ENCODE results near the gene SYT15B.
"Not testable (repeated sequence)": the region's sequence is repeated elsewhere in the genome, so short reads cannot be mapped to it uniquely, and the experiment has no call there.

Gene SYT15B

DNA sequence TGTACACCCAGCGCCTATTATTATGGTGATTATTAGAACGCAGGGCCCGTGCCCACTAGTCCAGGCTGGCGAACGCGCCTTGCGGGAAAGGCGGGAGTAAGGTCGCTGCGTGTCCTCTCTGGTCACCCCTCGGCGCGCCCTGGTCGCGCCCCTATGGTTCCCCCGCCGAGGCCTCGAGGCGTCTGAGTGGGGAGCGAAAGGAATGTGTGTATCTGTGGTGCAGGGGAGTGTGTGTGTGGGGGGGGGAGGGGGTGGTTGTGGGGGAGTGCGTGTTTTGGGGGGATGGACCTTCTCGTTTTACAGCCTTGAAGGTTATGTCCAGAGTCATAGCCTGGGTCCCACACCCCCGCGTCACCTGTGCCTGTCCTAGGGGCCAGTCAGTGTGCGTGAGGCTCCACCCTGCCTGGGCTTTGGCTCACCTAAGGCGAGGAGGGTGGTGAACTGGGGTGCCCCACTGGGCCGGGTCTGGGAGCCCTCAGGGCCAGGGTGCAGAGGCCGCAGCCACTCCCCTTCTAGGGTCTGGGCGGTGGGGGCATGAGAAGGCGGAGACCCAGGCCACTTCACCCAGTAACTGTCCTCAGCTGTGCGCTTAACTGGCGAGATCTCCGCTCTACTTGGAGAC is at the start of gene SYT15B:
TSS of gene SYT15B (minus strand) at position 39 of the 622 bp plus-strand sequence. CDS start 952 bp downstream, outside the sequence.
- not testable (repeated sequence) for H3K9ac ChIP-seq (ENCODE audit: low read depth, low read length); H3K4me3 ChIP-seq (ENCODE audit: low read depth, low read length); H3K27me3 ChIP-seq (ENCODE audit: control insufficient read depth, insufficient read depth, low read length); H3K36me3 ChIP-seq (ENCODE audit: control insufficient read depth, insufficient read depth, low read length); H3K9me3 ChIP-seq (ENCODE audit: control insufficient read depth, insufficient read depth, low read length); H3K4me1 ChIP-seq (ENCODE audit: control insufficient read depth, insufficient read depth, low read length)

DNA sequence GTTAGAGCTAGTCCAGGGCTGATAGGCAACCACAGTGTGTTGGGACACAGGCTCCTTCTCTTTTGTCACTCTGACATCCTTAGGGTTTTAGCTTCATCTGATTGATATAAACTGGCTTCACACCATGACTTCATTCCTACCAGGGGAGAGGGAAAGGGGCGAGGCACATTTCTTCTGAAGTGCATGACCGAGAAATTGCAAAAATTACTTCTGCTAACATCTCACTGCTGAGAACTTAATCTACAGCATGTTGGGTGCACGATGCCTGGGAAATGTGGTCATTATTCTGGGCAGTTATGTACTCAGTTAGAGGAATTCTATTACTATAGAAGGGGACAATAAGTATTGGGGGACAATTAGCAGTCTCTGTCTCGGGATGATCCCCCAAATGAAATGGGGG is 16.2 kb upstream of the SYT15B start:
- not testable (repeated sequence) for H3K9ac ChIP-seq (ENCODE audit: low read depth, low read length); H3K4me1 ChIP-seq (ENCODE audit: control insufficient read depth, insufficient read depth, low read length); H3K36me3 ChIP-seq (ENCODE audit: control insufficient read depth, insufficient read depth, low read length); H3K27me3 ChIP-seq (ENCODE audit: control insufficient read depth, insufficient read depth, low read length); H3K9me3 ChIP-seq (ENCODE audit: control insufficient read depth, insufficient read depth, low read length); H3K4me3 ChIP-seq (ENCODE audit: low read depth, low read length)

DNA sequence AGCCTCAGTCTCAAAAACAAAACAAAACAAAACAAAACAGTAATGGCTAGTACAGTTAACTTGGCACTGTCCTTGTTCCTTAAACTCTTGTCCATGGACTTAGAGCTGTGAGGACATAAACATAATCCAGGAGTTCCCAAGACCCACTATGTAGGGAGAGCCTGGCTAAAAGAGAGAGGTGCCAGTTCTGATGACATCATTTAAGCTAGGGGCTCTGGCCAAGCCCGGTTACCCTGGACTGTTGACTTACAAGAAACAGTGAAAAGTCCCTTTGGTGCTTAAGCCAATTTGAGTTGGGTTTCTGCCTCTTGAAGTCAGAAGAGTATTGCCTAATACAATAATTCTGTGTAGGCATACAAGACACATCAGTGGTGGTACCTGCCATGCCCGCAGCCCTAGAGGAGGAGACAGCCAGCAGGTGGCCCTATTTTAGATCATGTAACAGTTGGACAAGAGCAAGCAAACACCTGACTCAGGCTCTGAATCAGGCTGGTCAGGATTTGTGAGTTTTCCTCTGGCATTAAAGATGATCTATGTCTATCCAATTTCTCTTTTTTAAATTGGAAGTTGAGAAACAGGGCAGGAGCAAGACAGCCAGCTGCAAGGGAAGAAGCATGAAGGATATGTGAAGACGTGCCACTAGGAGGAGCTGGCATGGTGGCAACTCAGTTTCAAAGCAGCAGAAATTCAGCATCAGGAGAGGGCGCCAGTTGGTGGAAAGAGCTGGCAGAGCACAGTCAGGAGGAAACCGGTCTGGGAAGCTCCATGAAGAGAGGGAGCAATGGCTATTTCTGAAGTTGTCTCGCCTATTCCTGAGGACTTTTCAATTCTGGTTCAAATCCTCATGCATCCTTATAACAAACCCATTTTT is 12.2 kb upstream of the SYT15B start:
- H3K9ac ChIP-seq (ENCODE audit: low read depth, low read length); H3K4me3 ChIP-seq (ENCODE audit: low read depth, low read length); H3K4me1 ChIP-seq (ENCODE audit: control insufficient read depth, insufficient read depth, low read length); H3K9me3 ChIP-seq (ENCODE audit: control insufficient read depth, insufficient read depth, low read length); H3K27me3 ChIP-seq (ENCODE audit: control insufficient read depth, insufficient read depth, low read length); H3K36me3 ChIP-seq (ENCODE audit: control insufficient read depth, insufficient read depth, low read length): not testable (repeated sequence)

DNA sequence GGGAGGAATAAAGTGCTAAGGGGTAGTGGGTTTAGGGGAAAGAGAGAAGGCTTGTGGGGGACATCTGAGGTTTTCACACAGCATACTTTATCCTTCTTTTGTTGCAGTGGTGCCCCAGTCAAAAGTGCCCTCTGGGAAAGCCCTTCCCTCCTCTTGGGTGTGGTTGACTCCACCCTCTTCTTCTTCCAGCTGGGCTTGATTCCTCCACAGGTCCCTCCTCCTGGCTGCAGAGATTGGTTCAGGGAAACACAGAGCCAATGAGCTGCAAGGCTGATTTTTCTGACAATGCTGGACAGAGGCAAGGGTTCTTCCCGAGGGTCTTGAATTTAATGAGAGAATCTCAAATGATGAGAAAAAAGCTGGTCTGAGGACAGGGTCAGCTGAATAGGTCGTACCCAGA is 7.4 kb upstream of the SYT15B start:
- not testable (repeated sequence) for H3K4me1 ChIP-seq (ENCODE audit: control insufficient read depth, insufficient read depth, low read length); H3K36me3 ChIP-seq (ENCODE audit: control insufficient read depth, insufficient read depth, low read length); H3K9me3 ChIP-seq (ENCODE audit: control insufficient read depth, insufficient read depth, low read length); H3K9ac ChIP-seq (ENCODE audit: low read depth, low read length); H3K4me3 ChIP-seq (ENCODE audit: low read depth, low read length); H3K27me3 ChIP-seq (ENCODE audit: control insufficient read depth, insufficient read depth, low read length)

DNA sequence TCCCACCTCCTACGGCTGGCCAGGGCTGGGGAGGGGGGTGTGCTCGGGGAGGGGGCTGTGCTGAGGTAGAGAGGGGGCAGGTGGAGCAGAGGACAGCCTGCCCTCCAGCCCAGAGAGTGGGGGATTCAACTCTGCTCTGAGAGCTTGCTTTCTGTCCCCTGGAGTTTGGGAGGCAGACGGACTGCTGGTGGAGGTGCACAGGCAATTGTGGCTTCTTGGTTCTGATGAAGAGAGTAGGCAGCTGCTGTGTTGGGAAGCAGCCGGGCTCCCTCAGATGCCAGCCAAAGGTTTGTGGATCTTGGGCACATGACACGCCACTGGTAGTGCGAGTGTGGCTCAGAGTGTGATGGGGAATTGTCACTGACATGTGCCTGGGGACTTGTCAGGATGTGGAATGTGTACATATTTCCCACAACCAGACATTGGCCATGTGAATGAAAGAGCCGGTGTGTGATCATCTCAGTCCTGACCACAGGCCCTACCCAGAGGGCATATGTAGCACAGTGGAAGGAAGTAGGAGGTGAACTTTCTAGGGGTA is 5.3 kb upstream of the SYT15B start:
- not testable (repeated sequence) for H3K4me1 ChIP-seq (ENCODE audit: control insufficient read depth, insufficient read depth, low read length); H3K27me3 ChIP-seq (ENCODE audit: control insufficient read depth, insufficient read depth, low read length); H3K9me3 ChIP-seq (ENCODE audit: control insufficient read depth, insufficient read depth, low read length); H3K36me3 ChIP-seq (ENCODE audit: control insufficient read depth, insufficient read depth, low read length); H3K9ac ChIP-seq (ENCODE audit: low read depth, low read length); H3K4me3 ChIP-seq (ENCODE audit: low read depth, low read length)

DNA sequence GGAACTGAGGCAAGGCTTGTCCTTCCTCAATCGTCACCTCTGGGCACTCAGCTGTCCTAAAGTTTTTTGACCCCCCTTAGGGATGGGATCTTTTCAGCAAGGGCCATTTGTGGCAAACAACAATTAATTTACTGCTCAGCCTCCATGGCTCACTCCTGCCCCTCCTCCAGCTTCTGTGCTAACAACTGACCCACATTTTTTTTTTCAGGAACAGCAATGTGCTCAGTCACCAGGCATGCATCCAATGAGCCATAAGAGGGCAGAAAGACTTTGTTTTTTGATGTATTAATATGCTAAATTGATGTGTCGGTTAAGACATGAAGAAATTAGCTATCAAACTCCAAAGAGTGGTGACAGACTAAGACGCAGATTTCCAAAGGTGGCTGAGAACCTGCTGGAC is 4.7 kb upstream of the SYT15B start:
- not testable (repeated sequence) for H3K9me3 ChIP-seq (ENCODE audit: control insufficient read depth, insufficient read depth, low read length); H3K9ac ChIP-seq (ENCODE audit: low read depth, low read length); H3K4me3 ChIP-seq (ENCODE audit: low read depth, low read length); H3K36me3 ChIP-seq (ENCODE audit: control insufficient read depth, insufficient read depth, low read length); H3K27me3 ChIP-seq (ENCODE audit: control insufficient read depth, insufficient read depth, low read length); H3K4me1 ChIP-seq (ENCODE audit: control insufficient read depth, insufficient read depth, low read length)

DNA sequence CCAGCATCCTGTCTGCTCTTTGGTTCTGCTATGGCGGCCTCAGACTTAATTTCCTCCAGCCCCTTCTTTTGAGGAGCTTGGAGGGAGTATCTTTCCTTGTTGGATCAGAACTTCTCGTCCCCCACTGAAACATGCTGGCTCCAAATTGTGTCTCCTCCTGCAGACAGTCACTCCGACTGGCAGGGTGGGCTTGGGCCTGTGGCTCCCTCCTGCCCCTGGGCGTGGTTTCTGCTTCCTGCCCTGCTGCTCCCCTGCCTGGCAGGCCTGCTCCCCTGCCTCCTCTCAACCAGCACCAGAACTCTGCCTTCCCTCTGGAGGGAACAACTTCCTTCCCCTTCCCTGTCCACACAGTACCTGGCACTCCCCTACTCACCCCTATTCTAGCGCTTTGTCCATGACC is 3.8 kb upstream of the SYT15B start:
- H3K27me3 ChIP-seq (ENCODE audit: control insufficient read depth, insufficient read depth, low read length); H3K4me3 ChIP-seq (ENCODE audit: low read depth, low read length); H3K36me3 ChIP-seq (ENCODE audit: control insufficient read depth, insufficient read depth, low read length); H3K9ac ChIP-seq (ENCODE audit: low read depth, low read length); H3K9me3 ChIP-seq (ENCODE audit: control insufficient read depth, insufficient read depth, low read length); H3K4me1 ChIP-seq (ENCODE audit: control insufficient read depth, insufficient read depth, low read length): not testable (repeated sequence)

DNA sequence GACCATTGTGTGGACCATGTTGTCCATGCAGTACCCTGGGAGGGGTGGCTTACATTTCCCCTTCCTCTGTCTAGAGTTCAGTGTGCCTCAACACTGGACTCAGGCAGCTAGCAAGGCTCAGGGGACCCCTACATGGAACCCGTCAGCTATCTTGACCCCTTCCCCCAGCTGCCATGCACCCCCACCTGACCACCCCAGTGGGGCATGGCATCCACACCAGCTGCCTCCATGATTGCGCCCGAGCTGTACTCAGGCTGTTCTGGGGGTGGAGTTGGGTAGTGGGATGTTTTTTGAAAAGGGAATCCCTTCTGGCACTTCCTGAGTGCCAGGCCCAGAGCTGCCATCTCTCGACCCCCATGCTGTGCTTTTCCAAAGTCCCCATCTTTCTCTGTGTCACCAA is 1.8 kb upstream of the SYT15B start:
- H3K4me3 ChIP-seq (ENCODE audit: low read depth, low read length); H3K4me1 ChIP-seq (ENCODE audit: control insufficient read depth, insufficient read depth, low read length); H3K27me3 ChIP-seq (ENCODE audit: control insufficient read depth, insufficient read depth, low read length); H3K9me3 ChIP-seq (ENCODE audit: control insufficient read depth, insufficient read depth, low read length); H3K36me3 ChIP-seq (ENCODE audit: control insufficient read depth, insufficient read depth, low read length); H3K9ac ChIP-seq (ENCODE audit: low read depth, low read length): not testable (repeated sequence)

DNA sequence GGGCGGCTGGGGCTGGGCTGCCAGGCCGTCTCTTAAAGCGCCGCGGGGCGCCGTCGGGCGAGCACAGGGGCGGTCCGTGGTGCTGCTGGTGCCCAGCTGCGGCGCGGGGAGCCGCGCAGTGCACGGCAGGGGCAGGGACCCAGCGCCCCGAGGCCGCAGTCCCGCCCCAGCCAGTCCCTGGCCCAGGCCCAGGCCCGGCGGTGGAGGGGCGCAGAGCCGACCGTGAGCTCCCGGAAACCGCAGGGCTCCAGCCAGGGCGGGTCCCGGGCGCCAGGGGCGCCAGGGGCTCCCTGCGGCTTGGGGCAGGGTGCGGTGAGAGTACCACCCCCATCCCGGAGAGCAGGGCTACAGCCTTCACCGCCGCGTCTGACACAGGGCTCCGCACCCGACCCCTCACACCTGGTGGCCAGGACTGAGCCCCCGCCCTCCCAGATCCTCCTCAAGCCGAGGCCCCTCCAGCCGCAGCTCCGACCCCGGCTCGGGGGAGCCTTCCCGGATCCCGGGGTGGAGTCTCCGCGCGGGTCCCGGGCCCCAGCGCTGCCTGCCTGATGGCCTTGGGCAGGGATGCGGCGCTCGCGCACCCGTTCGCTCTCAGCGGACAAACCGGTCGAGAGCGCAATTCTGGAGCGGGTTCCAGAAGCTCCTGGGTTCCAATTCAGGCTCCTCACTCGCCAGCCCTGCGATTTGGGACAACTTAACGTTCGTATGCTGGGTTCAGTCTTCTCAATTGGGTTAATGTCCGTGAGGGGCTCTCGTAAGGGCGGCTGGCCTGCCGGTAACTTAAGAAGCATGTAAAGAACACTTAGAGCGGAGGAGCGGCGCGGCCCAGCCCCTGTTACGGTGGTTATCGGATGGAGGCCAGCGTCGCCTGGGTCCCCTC is 478 bp downstream of the SYT15B start:
- not testable (repeated sequence) for H3K27me3 ChIP-seq (ENCODE audit: control insufficient read depth, insufficient read depth, low read length); H3K9me3 ChIP-seq (ENCODE audit: control insufficient read depth, insufficient read depth, low read length); H3K36me3 ChIP-seq (ENCODE audit: control insufficient read depth, insufficient read depth, low read length); H3K4me1 ChIP-seq (ENCODE audit: control insufficient read depth, insufficient read depth, low read length); H3K4me3 ChIP-seq (ENCODE audit: low read depth, low read length); H3K9ac ChIP-seq (ENCODE audit: low read depth, low read length)

DNA sequence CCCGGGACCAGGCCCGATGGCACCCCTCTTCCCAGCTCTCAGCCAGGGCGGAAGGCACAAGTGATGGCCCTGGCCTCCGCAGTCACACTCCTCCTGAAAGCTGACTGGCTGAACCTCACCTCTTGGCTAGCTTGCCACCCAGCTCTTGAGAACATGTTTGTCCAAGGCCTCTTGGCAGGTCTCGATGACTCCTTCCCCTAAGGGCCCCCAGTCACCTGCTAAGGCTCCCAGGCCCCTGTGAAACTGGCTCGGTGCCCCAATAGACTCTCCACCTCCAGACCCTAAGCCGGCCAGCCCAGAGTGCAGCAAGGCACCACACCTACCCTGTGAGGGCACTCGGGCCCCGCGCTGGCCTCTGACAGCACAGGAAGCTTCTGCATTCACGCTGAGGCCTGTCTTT is 4.5 kb downstream of the SYT15B start:
- H3K4me3 ChIP-seq (ENCODE audit: low read depth, low read length); H3K4me1 ChIP-seq (ENCODE audit: control insufficient read depth, insufficient read depth, low read length); H3K36me3 ChIP-seq (ENCODE audit: control insufficient read depth, insufficient read depth, low read length); H3K9me3 ChIP-seq (ENCODE audit: control insufficient read depth, insufficient read depth, low read length); H3K27me3 ChIP-seq (ENCODE audit: control insufficient read depth, insufficient read depth, low read length); H3K9ac ChIP-seq (ENCODE audit: low read depth, low read length): not testable (repeated sequence)

DNA sequence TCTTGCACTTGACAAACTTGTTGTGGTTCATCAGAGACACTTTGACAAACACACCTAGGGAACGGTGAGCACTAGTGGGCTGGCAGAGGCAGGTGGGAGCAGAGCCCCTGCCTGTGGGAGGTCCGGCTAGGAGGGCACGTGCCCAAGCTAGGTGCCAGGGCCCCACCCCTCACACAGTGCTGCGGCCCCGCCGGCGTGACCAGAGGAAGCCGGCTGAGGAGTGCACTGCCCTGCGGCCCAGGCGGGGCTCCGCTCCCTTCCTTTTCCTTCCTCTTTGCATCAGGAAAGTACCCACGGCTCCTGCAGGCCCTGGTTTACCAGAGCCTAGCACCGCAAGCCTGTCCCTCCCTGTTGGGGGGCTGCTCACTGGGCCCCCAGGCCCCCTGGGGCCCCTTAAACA is 7.2 kb downstream of the SYT15B start:
- H3K9ac ChIP-seq (ENCODE audit: low read depth, low read length); H3K4me1 ChIP-seq (ENCODE audit: control insufficient read depth, insufficient read depth, low read length); H3K27me3 ChIP-seq (ENCODE audit: control insufficient read depth, insufficient read depth, low read length); H3K36me3 ChIP-seq (ENCODE audit: control insufficient read depth, insufficient read depth, low read length); H3K4me3 ChIP-seq (ENCODE audit: low read depth, low read length); H3K9me3 ChIP-seq (ENCODE audit: control insufficient read depth, insufficient read depth, low read length): not testable (repeated sequence)

DNA sequence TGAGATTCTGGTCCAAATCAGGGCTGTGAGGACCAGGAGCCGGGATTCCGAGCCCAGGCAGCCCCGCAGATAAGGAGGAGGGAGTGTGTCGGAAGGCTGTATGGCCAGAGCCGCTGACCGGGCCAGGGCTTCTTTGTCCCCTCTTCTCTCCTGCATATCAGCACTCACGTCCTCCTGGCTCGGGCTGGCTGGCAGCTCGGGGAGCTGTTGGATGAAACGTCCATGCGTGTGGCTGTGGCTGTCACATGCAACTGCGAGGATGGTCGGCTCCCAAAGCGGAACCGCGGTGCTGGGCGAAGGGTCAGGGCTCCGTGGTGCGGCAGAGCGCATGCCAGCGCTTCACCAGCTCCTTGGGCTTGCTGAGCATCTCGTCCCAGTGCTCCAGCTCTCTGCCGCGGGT is 9.5 kb downstream of the SYT15B start:
- not testable (repeated sequence) for H3K9me3 ChIP-seq (ENCODE audit: control insufficient read depth, insufficient read depth, low read length); H3K4me3 ChIP-seq (ENCODE audit: low read depth, low read length); H3K9ac ChIP-seq (ENCODE audit: low read depth, low read length); H3K4me1 ChIP-seq (ENCODE audit: control insufficient read depth, insufficient read depth, low read length); H3K36me3 ChIP-seq (ENCODE audit: control insufficient read depth, insufficient read depth, low read length); H3K27me3 ChIP-seq (ENCODE audit: control insufficient read depth, insufficient read depth, low read length)

Data from iPS-15b (cell line).